Raji (cell line): ENCODE data around the gene PAX8.

ENCODE experiments used
- POLR2A ChIP-seq: IDR thresholded peaks from 2 replicates; pipeline ENCODE4 v1.6.1; 2011; ENCODE audit warnings: low read depth, low read length, control low read depth; ENCODE audit not compliant: insufficient read depth

PAX8 gene

DNA sequence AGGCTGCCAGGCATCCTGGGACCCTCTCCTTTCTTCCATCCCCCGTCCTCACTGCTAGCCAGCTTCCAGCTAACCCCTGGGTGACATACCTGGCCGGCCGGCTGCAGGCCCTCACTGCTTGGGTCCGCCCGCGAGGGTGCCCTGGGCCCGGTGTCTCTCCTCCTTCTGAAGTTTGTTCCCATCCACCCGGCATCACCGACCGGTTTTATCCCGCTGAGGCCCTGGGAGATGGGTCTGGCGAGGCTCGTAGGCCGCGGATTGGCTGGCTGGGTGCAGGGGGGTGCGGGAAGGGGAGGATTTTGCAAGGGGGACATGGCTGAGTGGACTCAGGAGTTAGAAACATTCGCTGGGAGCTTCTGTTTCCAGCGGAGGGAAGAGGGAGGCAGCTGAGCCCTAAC is at the start of gene PAX8:
Gene PAX8 (minus strand): TSS at position 180 of the 398 bp plus-strand sequence. CDS start 527 bp downstream, outside the sequence.
- no peak for TF ChIP-seq POLR2A

- no peak for TF ChIP-seq POLR2A
Measured at GRCh38 chr2:113328043-113328442, 49.3 kb upstream of the PAX8 start.

DNA sequence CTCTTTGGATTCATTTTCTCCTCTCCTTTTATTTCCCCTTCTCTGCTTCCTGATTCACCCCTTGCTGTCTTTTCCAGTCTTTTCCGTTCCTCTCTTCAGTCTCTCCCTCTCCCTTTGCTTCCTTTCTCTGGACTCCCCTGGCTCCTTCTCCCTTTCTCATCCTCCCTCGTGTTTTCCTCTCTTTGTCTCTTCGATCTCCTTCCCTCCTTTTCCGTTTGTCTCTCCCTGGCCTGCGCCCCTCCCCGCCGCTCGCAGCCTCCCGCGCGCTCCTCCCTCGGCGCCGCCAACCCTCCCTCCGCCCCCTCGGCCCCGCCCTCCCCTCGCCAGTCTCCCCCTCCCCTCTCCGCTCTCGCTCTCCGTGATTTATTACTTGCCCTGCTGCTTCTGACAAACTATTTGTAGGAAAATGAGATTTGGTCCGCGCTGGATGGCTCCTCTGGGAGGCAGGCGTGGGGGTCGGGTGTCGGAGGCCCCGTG is 46.0 kb upstream of the PAX8 start:
- TF ChIP-seq POLR2A = no peak

DNA sequence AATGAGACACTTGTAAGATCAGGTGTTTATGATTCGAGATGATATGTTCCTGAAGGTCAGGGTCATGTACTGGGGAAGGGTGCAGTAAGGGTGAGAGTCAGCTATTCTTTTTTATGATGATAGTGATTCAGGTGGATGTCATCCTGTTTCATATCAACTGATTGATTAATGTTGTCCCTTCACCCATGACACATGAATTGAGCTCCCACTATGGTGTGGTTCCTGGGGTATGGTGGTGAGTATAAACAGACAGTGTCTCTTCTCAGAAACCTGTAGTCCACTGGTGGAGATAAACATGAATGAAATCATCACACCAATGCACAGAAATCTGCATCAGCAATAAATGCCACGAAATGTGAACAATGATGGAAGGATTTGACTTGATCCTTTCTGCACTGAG is 37.4 kb upstream of the PAX8 start:
- no peak for TF ChIP-seq POLR2A

DNA sequence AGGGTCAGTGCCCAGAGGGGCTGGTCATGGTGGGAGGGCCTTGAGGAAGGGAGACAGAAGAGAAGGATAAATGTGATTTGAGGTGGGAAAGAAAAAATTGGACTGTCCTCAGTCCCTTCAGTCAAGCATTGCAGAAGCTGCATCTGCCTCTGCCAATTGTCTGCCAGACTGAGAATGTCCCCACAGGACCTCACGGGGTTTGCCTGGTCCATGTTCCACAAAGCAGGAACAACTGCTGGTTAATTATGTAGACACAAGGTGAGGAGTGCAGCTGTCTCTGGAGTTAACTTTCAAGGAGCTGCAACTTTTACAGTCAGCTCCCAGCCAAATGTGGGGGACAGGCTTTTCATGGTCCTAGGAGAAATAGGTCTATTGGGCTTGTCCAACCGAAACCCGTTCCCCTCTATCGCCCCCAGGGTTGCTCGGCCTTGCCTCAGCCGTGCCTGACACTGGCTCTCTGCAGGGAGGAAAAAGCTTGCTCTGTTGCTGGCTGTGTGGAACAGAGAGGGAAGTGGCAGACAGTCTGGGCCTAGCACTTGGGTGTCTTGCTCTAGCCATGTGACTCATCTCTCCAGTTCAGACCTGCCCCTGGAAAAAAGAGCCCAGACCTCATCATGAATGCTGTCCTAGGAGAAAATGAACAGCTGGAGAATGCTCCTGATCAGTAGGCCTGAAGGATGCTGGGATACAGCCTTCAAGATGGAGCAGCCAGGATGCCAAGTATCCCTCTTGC is 31.1 kb upstream of the PAX8 start:
- no peak for TF ChIP-seq POLR2A

GRCh38 chr2:113305146-113305545 is 26.4 kb upstream of the PAX8 start:
- TF ChIP-seq POLR2A = no peak

DNA sequence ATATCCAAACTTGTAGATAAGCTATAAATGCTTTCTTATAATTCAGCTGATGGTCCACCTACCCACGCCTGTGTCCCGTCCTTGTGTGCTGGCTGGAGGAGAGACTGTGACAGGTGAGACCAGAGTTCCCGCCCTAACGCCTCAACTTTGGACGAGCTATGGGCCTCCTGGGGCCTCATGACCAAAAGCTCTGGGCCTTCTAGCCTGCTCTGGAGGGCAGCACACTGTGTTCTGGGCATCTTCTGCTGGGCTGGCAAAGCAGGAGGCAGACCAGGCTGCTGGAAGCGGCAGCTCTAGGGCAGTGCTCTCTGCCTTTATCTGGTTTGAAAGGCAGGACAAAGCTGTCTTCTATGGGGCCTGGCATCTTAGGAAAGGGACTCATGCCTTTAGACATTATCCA is 26.0 kb upstream of the PAX8 start:
- no peak for TF ChIP-seq POLR2A

DNA sequence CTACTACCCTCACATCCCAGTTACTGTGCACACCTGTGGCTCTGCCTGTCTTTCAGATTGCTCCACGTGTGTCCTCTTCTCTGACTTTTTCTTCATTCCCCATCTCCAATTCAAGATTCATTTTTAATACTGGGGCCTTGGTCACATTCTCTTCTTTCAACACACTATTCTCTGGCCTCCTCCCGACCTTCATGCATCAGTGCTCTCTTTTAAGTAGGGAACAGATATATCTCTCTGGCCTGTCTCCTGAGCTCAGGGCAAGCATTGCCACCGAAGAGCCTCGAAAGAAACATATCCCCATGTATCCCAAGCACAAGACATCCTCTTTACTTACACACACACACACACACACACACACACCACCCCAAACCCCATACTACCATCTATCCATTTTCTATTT is 21.6 kb upstream of the PAX8 start:
- no peak for TF ChIP-seq POLR2A

GRCh38 chr2:113298176-113298575 is 19.5 kb upstream of the PAX8 start:
- no peak for TF ChIP-seq POLR2A

DNA sequence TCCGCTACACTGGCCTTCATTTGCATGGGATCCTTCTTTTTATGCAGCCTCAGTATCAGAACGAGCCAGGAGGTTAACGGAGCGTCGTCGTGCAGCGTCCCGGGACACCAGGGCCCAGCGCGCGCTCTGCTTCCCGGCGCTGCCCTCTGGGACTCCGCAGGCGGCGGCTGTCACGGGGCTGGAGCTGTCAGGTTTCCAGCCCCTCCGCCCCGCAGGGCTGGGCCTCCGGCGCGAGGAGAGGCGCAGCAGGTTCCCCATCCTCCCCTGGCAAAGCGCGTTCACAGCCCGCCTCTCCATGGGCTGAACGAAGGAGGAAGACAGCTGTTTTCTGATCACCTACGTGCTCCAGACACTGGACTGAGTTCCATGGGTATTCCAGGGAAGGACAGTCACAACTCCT is 12.5 kb upstream of the PAX8 start:
- TF ChIP-seq POLR2A = no peak

DNA sequence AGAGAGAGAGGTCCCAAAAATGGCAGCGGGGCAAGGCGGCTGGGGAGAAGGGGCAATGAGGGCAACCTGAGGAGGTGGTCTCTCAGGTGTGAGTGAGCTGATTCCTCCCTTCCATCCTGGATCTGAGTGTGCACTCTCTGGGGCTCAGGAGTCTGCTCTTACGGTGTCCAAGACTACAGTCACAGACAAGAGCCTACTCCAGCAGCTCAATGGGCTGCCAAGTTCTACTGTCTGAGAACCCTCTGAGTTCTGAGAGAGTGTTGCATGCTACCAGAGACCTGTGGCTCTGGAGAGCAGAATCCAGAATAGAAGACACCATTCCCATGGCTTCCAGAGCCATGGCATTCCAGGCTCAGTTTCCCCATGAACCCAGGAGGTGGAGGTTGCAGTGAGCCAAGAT is 7.1 kb upstream of the PAX8 start:
- no peak for TF ChIP-seq POLR2A

GRCh38 chr2:113284476-113284875 is 5.8 kb upstream of the PAX8 start:
- no peak for TF ChIP-seq POLR2A

DNA sequence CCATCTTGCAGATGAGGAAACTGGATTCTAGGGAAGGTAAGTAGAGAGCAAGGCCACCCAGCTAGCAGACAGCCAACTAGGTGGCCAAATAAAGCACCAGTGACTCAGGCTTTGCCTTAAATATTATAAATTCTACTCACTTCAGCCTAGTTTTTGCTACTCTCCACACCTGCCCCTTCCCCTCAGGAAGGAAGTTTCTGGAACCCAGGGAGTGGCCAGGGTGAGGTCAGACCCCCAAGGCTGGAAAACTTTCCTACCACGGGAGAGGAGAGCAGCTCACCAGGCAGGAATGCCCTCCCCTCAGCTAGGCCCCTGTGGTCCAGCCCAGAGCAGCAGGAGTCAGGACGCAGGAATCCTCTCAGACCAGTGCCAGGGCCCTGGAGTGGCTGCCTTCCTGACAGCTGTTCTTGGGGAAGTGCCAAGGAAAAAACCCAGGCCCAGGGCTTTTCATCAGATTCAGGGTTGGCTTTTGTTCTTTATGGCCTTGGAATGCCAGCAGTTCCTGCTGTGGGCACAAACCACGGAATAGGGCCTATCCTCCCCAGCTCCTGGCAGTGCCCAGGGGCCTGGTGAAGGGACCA is 5.1 kb upstream of the PAX8 start:
- TF ChIP-seq POLR2A = no peak

DNA sequence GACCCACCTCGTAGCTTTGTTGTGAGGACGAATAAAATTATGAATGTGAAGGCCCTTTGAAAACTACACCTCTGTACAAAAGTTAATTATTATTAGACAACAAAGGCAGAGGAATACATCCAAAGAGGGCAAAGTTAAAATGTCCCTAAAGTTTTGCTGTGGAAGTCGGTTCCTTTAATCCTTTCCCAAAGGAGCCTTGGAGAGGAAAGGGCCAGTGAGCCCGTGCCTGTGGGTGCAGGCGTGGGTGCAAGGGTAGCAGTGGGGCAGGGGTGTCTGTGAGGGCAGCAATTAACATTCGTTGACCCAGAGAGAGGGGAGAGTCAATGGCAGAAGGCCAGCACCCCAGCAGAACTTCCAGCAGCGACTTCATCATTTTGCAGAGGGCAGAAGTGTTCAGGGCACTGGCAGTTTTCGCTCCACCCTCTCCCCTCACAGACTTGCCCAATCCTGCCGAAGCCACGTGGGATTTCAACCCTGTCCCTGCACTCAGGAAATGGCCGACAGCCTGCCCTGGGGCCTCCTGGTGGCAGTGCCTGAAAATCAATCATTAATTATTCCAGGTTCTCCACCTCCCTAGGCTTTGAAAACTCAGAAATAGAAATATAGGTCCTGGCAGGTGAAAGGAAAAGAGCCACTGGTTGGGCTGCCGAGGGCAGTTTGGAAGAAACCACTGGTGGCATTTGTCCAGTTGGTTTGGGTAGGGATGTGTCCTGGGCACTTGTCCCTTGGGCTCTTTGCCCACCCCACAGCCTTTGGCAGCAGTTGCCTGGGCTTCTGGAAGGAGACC is 4.2 kb upstream of the PAX8 start:
- no peak for TF ChIP-seq POLR2A

DNA sequence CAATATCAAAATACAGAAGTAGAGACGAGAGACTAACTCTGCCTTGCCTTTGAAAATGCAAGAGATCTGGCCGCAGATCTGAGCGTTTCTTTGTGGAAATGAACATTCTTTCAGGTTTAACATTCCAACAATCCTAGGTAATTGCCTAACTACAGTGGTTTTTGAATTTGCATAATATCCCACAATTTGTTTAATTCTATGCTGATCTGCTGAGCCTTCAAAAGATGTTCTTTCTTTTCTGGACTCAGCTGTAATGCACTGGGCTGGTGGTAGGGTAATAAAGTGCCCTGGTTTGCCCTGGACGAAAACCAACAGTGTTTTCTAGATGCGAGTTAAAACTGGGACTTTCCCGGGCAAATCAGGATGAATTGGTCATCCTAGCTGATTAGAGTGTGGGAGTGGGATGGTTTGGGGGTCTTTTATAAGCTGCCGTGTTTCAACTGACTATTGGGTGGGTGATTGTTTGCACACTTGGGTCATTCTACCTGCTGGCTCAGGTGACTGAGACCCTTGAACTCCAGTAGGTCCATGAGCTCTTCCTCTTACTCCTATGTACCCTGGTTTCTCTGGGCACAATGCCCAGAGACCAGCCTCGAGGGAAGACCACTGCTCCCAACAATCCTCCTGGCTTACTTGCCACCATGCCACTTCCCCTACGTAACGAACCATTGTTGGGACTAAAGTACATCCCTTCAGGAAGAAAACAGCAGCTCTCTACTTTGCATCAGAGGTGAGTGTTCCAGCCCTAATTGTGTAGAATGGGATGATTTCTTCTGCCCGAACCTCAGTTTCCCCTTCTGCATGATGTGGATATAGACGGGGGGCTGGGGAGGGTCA is 3.4 kb upstream of the PAX8 start:
- no peak for TF ChIP-seq POLR2A
